TTC549 (cell line): ENCODE data around the gene TEDC1.

Experiments used
- FAIRE-seq: peaks from 2 replicates; lab custom pipeline; 2012; peaks lifted over from hg19 to GRCh38; lab: Jason Lieb, UNC

The TEDC1 gene

GRCh38 chr14:105526776-105527380 is 35.8 kb downstream of the TEDC1 start:
- no peak for FAIRE-seq

DNA sequence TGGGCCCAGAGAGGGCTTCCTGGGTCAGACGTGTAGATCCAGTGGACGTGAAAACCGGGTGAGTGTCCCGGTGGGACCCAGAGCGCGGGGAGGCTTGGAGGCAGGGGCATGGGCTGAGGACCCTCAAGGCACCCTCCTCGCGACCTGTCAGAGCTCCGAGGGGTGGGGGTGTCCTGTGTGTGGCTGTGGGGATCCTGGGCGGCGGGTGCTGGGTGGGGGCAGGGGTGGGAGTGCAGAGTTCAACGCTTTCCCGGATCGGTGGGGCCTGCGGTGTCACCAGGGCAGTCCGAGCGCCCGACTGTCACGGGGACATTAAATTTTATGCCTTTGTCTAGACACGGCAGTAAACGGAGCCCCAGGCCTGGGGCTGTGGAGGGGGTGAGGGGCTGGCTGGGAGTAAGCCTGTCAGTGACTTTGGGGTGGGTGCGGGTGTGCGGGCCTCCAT is 36.4 kb downstream of the TEDC1 start:
- no peak for FAIRE-seq

GRCh38 chr14:105527826-105528585 is 37.0 kb downstream of the TEDC1 start:
- FAIRE-seq, result no peak

- FAIRE-seq, result no peak
Measured at GRCh38 chr14:105528586-105529318, 37.7 kb downstream of the TEDC1 start.

DNA sequence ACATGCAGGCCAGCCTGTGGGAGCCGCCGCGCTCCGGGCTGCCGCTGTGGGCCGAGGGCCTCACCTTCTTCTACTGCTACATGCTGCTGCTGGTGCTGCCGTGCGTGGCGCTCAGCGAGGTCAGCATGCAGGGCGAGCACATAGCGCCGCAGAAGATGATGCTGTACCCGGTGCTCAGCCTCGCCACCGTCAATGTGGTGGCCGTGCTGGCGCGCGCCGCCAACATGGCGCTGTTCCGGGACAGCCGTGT is 38.2 kb downstream of the TEDC1 start:
- no peak for FAIRE-seq

DNA sequence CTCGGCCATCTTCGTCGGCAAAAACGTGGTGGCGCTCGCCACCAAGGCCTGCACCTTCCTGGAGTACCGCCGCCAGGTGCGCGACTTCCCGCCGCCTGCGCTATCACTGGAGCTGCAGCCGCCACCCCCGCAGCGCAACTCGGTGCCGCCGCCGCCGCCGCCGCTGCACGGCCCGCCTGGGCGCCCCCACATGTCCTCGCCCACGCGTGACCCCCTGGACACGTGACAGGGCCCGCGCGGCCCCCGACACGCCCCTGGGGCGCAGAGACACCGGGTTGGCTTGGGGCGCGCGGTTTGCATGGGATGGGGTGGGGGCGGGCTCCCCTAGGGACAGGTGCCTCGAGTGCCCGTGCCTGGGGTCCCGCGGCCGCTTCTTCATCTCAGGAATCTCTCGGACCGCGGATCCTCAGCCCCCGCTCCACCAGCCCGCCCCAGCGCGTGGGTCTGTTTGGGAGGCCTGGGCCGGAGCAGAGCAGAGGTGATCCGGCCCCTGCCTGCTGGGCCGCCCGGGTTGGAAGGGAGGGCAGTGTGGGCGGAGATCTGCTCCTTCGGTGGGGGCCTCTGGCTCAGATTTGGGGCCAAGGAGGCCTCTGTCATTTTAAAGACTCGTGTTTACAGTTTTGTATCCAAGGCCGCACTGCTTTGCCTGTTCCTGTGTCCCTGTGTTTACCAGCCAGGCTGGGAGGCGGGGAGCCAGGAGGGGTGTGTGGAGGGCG is 38.7 kb downstream of the TEDC1 start:
- no peak for FAIRE-seq

DNA sequence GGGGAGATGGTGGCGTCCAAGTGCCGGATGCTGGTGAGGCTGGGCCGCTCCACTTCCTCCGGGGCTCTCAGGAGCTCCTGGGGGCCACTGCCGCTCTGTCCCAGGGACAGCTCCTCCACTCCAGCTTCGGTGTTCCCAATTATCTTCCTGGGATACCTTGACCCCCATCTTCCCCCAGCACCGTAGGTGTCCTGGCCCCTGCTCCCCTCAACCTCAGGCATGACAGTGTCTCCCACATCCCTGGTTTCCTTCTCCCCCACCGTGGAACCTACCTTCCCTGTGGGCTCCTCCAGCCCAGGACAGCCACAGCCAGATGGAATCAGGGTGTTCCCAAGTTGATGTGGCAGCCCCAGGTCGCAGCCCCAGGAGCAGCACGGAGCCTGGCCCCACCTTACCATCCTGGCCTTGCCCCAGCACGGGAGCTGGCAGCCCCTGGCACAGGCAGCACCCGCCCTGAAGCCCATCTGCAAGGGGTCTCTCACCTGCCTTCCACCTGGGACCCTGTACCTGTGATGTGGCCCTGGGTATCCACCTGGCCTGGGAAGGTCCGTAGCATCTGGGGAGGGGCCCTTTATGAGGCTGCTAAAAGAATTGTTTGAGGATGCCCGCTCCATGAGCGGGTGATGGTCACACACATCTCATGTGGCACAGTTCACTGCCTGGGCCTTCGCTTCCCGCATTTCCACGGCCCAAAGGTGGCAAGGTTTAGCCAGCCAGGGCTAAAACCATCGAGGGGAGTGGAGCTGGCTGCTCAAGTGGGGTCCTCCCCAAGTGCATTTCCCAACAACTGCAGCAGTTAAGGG is 39.4 kb downstream of the TEDC1 start:
- FAIRE-seq, result no peak

GRCh38 chr14:105531088-105531893 is 40.2 kb downstream of the TEDC1 start:
- no peak for FAIRE-seq

DNA sequence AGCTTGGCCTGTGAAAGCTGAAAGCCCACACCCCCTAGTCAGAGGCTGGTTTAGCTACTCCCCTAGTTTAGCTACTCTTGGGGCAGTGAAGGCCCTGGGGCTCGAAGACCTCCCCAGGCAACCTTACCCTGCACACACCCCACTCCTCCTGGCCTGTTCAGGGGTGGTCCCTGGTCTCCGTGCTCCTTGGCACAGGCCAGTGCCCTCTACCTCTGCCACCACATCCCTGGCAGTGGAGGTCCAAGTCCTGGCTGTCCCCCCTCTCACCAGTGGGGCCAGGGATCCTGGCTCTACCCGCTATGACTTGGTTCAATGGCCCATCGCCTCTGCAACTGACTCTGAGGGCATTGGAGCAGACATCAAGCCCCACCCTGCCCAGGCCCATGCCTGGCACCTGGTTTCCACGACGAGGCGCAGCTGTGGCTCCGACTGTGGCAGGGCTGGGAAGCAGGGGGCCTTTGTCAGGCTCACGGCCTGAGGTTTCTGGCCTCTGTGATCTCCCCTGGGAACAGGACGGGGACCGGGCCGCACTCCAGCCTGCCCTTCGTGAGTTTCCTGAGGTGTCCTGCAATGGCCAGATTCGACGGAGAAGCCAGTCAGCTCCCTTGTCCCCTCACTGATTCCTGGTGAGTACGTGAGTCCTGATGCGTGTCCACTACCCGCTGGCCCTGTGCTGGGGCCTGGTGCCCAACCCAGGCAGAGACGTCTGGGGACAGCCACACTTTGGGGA is 41.0 kb downstream of the TEDC1 start:
- no peak for FAIRE-seq

DNA sequence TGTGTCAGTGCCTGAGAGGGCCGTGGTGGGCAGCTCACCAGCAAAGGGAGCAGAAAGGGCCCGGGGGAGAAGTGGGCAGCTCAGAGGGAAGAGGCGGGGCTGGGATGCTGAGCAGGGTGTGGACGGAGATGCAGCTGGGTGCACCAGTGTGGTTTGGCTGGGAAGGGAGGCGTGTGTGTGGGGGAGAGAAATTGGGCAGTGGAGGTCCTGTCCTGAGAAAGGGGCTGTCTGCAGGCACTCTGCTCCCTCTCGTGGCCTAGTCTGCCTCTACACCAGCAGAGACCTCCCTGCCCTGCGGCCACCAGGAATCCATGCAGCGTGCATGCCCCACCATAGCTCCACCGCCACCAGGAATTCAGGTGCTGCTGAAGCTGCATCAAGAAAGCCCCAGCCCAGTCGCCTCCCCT is 41.7 kb downstream of the TEDC1 start:
- no peak for FAIRE-seq

- FAIRE-seq, result no peak
Measured at GRCh38 chr14:105533391-105533790, 42.3 kb downstream of the TEDC1 start.

- FAIRE-seq, result no peak
Measured at GRCh38 chr14:105533811-105534498, 42.9 kb downstream of the TEDC1 start.

GRCh38 chr14:105534586-105534985 is 43.5 kb downstream of the TEDC1 start:
- no peak for FAIRE-seq

- no peak for FAIRE-seq
Measured at GRCh38 chr14:105536051-105536450, 45.0 kb downstream of the TEDC1 start.

DNA sequence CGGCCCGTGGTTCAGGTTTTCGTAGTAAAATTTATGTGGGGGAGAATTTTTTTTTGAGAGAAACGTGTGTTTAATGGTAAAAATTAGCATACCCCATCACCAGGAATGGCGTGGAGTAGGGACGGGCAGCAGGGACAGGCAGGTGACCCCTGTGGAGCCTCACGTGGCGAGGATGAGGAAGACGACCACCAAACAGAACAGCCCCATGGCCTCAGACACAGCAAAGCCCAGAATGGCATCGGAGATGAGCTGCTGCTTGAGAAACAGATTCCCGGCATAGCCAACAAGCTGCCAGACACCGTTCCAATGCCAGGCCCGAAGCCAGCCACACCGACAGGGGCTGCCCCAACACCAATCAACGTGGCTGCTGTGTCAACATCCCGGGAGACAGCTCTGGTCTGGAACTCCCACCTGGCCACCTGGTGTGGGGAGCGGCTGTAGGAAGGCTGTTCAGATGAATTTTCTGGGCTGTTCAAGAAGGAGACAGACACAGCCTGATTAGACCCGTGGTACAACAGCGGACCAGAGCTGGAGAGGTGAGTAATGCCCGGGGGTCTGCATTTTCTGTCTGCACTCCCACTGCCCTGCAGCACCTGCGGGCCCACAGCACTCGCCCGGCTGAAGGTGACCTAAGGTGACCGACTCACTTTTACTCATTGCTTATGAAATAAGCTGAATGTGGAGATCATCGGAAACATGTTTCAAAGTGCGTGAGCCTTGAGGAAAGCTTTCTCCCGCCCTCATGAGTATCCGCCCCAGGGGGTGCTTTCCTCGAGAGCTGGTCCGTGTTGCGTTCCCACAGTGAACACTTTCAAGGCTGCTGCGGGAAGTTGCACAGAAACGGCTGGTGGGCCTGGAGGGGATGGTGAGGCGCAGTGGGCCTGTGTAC is 45.9 kb downstream of the TEDC1 start:
- FAIRE-seq, result no peak

- no peak for FAIRE-seq
Measured at GRCh38 chr14:105537580-105538474, 46.8 kb downstream of the TEDC1 start.

DNA sequence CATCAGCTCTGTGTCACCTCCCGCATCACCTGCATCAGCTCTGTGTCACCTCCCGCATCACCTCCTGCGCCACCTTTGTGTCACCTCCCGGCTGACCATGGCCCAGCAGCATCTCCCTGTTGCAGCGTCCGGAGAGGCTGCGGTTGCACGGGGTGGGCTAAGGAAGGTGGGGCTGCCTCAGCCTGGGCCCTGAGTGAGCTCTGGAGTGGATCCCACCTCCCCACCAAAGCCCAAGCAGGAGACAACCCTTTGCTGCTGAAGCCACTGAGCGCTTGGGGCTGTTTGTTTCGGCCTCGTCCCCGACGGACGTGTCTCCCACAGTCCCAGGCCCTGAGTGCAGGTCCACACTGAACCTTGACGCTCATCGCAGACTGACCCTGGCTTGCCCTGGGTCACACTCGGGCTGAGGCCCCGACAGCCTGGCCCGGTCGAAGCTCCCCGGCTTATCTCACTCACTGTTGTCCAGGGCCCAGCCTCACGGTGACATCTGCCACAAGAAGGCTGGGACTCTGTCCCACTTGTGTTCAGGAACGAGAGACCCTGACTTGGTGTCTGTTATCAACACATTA is 47.5 kb downstream of the TEDC1 start:
- FAIRE-seq, result no peak

DNA sequence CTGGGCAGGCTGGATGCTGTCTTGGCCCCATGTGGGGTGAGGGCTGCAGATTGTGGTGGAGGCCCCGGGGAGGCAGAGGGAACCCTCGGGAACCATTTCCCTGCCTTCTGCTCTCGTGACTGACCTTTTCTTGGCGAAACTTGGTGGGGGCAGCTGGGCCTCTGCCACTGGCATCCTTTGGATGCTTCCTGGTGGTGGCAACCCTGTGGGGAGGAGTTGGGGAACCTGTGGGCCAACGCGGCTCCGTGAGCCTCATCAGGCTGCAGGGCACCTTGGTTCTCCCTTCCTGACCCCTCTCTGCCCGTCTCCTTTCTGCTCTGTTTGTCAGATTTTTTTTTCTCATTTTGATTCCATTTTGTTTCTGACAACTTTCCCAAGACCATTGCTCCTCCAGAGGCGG is 49.8 kb downstream of the TEDC1 start:
- no peak for FAIRE-seq
